WTC11 (cell line): ENCODE results near the gene PPCDC. TPM values are rescaled to one million over a fixed set of nuclear protein-coding genes. Genes with fewer than 3 reads are reported as not detected.

Experiments
- ATAC-seq: fragments of 200-7000 bp; cut with Tn5 transposase; 2 replicates; pipeline ENCODE4 v1.10.0; 2021; ENCODE audit warnings: mild to moderate bottlenecking, moderate library complexity
- CTCF ChIA-PET: fragments of 300-600 bp; sonication (Branson Sonifier 250); formaldehyde crosslinking; loops from one replicate; lab custom pipeline; 2021; ENCODE audit warnings: antibody characterized with exemption; lab: Charles Lee
- POLR2A ChIA-PET: fragments of 350-600 bp; sonication (Branson Sonifier 250); formaldehyde crosslinking; loops from one replicate; lab custom pipeline; 2021; ENCODE audit warnings: antibody characterized with exemption; lab: Charles Lee
- DNase-seq: peaks from one replicate; pipeline ENCODE4 v3.0.0; 2021; ENCODE audit warnings: low spot score
- H3K27ac Mint-ChIP-seq: 2 replicates; pipeline ENCODE4 v1.8.0; 2021; ENCODE audit warnings: mixed read lengths
- H3K27me3 Mint-ChIP-seq: 2 replicates; pipeline ENCODE4 v1.8.0; 2021; ENCODE audit warnings: low read depth, mild to moderate bottlenecking, moderate library complexity, mixed read lengths
- H3K36me3 Mint-ChIP-seq: 2 replicates; pipeline ENCODE4 v1.8.0; 2021; ENCODE audit warnings: mixed read lengths
- H3K4me1 Mint-ChIP-seq: 2 replicates; pipeline ENCODE4 v1.8.0; 2022; ENCODE audit warnings: mixed read lengths
- H3K4me3 Mint-ChIP-seq: 2 replicates; pipeline ENCODE4 v1.8.0; 2021; ENCODE audit warnings: mild to moderate bottlenecking, moderate library complexity, mixed read lengths
- H3K9me3 Mint-ChIP-seq: 2 replicates; pipeline ENCODE4 v1.8.0; 2021; ENCODE audit warnings: mixed read lengths
- ARID4B ChIP-seq: sonication (generic); formaldehyde crosslinking; IDR thresholded peaks from 2 replicates; pipeline ENCODE4 v1.8.0; 2023; ENCODE audit warnings: missing genetic modification reagents, mild to moderate bottlenecking, borderline replicate concordance
- E2F4 ChIP-seq: sonication (generic); formaldehyde crosslinking; IDR thresholded peaks from 2 replicates; pipeline ENCODE4 v1.8.1; 2022; ENCODE audit warnings: low read depth, mild to moderate bottlenecking, moderate library complexity, missing genetic modification reagents, borderline replicate concordance
- ERG ChIP-seq: fragments of 250-450 bp; sonication (Bioruptor Pico); IDR thresholded peaks from 2 replicates; pipeline ENCODE4 v1.8.0; 2021; ENCODE audit warnings: mild to moderate bottlenecking
- ETV6 ChIP-seq: sonication (generic); formaldehyde crosslinking; IDR thresholded peaks from 2 replicates; pipeline ENCODE4 v1.8.1; 2022; ENCODE audit warnings: mild to moderate bottlenecking, missing genetic modification reagents
- FOXP1 ChIP-seq: sonication (generic); formaldehyde crosslinking; IDR thresholded peaks from 2 replicates; pipeline ENCODE4 v1.8.0; 2022; ENCODE audit warnings: missing genetic modification reagents, mild to moderate bottlenecking, moderate library complexity, borderline replicate concordance
- JAZF1 ChIP-seq: fragments of 250-450 bp; sonication (Bioruptor Pico); IDR thresholded peaks from 2 replicates; pipeline ENCODE4 v1.9.0; 2021; ENCODE audit warnings: moderate library complexity, mild to moderate bottlenecking, inconsistent platforms
- NFE2L1 ChIP-seq: sonication (generic); formaldehyde crosslinking; IDR thresholded peaks from 2 replicates; pipeline ENCODE4 v1.8.1; 2023; ENCODE audit warnings: missing genetic modification reagents
- NFYB ChIP-seq: sonication (generic); formaldehyde crosslinking; conservative IDR thresholded peaks from 2 replicates; pipeline ENCODE4 v1.8.0; 2022; ENCODE audit warnings: low read depth, missing genetic modification reagents
- NR2C2 ChIP-seq: sonication (generic); formaldehyde crosslinking; IDR thresholded peaks from 2 replicates; pipeline ENCODE4 v1.8.0; 2022; ENCODE audit warnings: mild to moderate bottlenecking, missing genetic modification reagents
- NR3C1 ChIP-seq: sonication (generic); formaldehyde crosslinking; conservative IDR thresholded peaks from 2 replicates; pipeline ENCODE4 v1.8.1; 2023; ENCODE audit warnings: low read depth, mild to moderate bottlenecking, missing genetic modification reagents
- PRDM15 ChIP-seq: sonication (generic); formaldehyde crosslinking; IDR thresholded peaks from 2 replicates; pipeline ENCODE4 v1.8.0; 2022; ENCODE audit warnings: missing genetic modification reagents
- TCF7 ChIP-seq: sonication (generic); formaldehyde crosslinking; IDR thresholded peaks from 2 replicates; pipeline ENCODE4 v1.8.0; 2022; ENCODE audit warnings: mild to moderate bottlenecking, low read depth, missing genetic modification reagents, moderate library complexity
- ZBTB21 ChIP-seq: sonication (generic); formaldehyde crosslinking; IDR thresholded peaks from 2 replicates; pipeline ENCODE4 v1.8.1; 2023; ENCODE audit warnings: mild to moderate bottlenecking, missing genetic modification reagents, borderline replicate concordance
- ZNF138 ChIP-seq: sonication (generic); formaldehyde crosslinking; conservative IDR thresholded peaks from 2 replicates; pipeline ENCODE4 v1.8.1; 2022; ENCODE audit warnings: mild to moderate bottlenecking, moderate library complexity, missing genetic modification reagents
- ZNF423 ChIP-seq: fragments of 250-450 bp; sonication (Bioruptor Pico); IDR thresholded peaks from 2 replicates; pipeline ENCODE4 v2.1.2; 2022; ENCODE audit warnings: mild to moderate bottlenecking, moderate library complexity
- total RNA-seq: library from RNA; stranded (reverse); gene quantifications from 3 replicates; pipeline ENCODE4 v1.2.3, GENCODE V29; 2021
- TF ChIP-seq, protein P1 (sequence below): sonication (generic); formaldehyde crosslinking; IDR thresholded peaks from 2 replicates; pipeline ENCODE4 v1.8.0; 2023; ENCODE audit warnings: missing genetic modification reagents

PPCDC gene
- total RNA-seq, 1 experiment from 2014 or later: 30.1 TPM

DNA sequence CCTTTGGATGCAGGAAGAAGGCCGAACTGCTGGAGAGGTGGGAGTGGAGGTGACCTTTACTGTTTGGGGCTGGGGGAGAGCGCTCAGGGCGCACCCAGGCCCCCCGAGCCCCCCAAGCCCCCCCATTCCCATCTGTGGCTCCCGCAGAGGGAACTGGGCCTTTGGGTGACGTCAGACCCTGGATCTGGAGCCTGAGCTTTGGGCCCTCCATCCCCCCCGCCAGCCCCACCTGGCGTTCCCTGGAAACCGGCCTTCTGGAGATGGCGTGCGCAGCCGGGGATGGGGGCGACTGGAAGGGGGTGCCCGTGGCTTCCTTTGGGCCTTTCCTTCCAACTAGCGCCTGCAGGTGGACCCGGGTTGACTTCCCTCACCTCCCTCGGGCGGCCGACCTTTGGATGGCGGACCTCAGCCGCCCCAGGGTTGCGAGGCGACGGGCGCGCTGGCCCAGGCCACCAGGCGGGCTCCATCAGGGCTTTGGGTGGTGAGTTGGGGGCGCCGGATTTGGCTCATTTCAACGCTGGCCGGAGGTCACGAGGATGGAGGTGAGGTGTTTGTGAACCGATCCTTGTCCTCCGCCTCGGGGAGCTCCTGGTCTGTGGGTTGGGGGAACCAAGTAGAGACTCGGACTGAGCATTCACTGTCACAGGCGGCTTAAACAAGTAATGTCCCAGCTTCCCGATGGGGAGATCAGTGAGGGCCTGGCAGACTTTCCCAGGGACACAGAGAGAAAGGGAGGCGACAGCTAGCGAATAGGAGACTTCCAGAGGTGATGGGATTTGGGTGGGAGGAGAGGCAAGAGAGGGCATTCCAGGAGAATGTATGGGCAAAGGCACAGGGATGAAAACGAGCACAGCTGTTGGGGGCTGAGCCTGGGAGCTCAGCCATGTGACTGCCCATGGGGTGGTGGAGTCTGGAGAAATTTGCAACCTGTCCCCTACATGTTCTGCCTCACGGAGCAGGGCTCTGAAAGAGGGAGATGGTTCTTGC lies 27.3 kb upstream of the PPCDC start:
- Mint-ChIP-seq H3K4me3 (peak overlapping the region; percentile 79), H3K4me1 (peaks cover 20% of the 10 kb centered on the region), H3K9me3 (no peaks in the 10 kb centered on the region), H3K27me3 (peaks cover 18% of the 10 kb centered on the region), H3K36me3 (peaks cover 14% of the 10 kb centered on the region), H3K27ac (no peak overlapping the region)
- TF ChIP-seq ARID4B (CRISPR knock-in tag) (no peak; the same call in 1 of the 2 replicates), ZNF138 (CRISPR knock-in tag) (0 out of 2 replicates have a peak, but pooled peaks have one; percentile 46), TCF7 (no peak), NFYB (no peak), ETV6 (CRISPR knock-in tag) (peak; percentile 32; the same call in 1 of the 2 replicates)
- TF ChIP-seq, protein P1, sequence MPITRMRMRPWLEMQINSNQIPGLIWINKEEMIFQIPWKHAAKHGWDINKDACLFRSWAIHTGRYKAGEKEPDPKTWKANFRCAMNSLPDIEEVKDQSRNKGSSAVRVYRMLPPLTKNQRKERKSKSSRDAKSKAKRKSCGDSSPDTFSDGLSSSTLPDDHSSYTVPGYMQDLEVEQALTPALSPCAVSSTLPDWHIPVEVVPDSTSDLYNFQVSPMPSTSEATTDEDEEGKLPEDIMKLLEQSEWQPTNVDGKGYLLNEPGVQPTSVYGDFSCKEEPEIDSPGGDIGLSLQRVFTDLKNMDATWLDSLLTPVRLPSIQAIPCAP (CRISPR knock-in tag): 0 out of 2 replicates have a peak, but pooled peaks have one; percentile 21
- ChIA-PET CTCF (interaction anchor here (0.6 to 2.7 kb wide), 21 partner anchors 12 to 372 kb away, joined by 3 to 17 read pairs (median 5); partner anchors contain the start of genes C15orf39, CSK, PPCDC and RPP25), POLR2A (interaction anchor here (0.5 to 1.4 kb wide), 6 partner anchors 22 to 604 kb away, joined by 3 to 14 read pairs (median 4); partner anchors contain the start of genes RPP25 and SIN3A)
- ATAC-seq: peak; percentile 46
- peak; percentile 59 for DNase-seq

DNA sequence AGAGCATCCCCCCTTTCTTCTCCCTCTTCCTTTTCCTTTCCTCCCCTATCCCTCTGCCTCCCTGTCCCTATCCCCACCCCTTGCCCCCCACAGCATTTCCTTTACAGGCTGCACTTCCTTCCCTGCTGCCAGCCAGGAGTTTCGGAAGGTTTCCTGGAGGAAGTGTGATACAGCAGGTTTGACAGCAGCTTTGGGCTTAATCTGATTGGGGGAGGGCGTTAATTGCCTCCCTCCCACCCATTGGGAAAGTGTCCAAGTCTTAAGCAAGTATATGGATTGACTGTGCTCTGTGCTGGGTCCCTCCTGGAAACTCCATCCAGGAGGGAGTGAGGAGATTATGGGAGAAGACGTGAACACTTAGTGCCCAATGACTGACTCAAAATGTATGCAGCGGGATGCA lies 26.2 kb upstream of the PPCDC start:
- Mint-ChIP-seq H3K4me3 (no peak overlapping the region), H3K27me3 (peaks cover 7% of the 10 kb centered on the region), H3K36me3 (peaks cover 15% of the 10 kb centered on the region), H3K27ac (no peak overlapping the region), H3K4me1 (peaks cover 20% of the 10 kb centered on the region), H3K9me3 (no peaks in the 10 kb centered on the region)
- DNase-seq (no peak), ATAC-seq (no peak)
- POLR2A ChIA-PET: interaction anchor here (0.5 kb wide), 1 partner anchor 605 kb away, joined by 7 read pairs; no protein-coding TSS in a partner anchor
- CTCF ChIA-PET: interaction anchor here (2.7 kb wide), 2 partner anchors 46 to 95 kb away, joined by 15 to 17 read pairs; no protein-coding TSS in a partner anchor
- TF ChIP-seq ARID4B (CRISPR knock-in tag) (no peak), ZNF423 (CRISPR knock-in tag) (no peak), ZBTB21 (CRISPR knock-in tag) (no peak), NFE2L1 (CRISPR knock-in tag) (no peak), FOXP1 (no peak), NR3C1 (no peak), JAZF1 (CRISPR knock-in tag) (no peak), PRDM15 (CRISPR knock-in tag) (no peak), E2F4 (CRISPR knock-in tag) (no peak), ERG (no peak), NR2C2 (CRISPR knock-in tag) (no peak)
